Stomach (tissue), 9 donors: Measurements from ENCODE around the gene CRIP2. TPM values are rescaled to one million over a fixed set of nuclear protein-coding genes. Genes with fewer than 3 reads are reported as not detected.

ENCODE experiments used
- DNase-seq, 2 donors: peaks; one replicate each; pipeline versions ENCODE4 v3.0.0 to v3.0.0-alpha.2; 2013 to 2019
- H3K27ac ChIP-seq, 5 donors: fragments of 200-600 bp in 4 of 5; sonication (generic) in 4 of 5; one replicate each; pipeline ENCODE4 v1.5.1; 2013 to 2019; ENCODE audit warnings: mild to moderate bottlenecking in 1 of 5, moderate library complexity in 1 of 5
- H3K27me3 ChIP-seq, 3 donors: fragments of 200-600 bp; sonication (generic); one replicate each; pipeline ENCODE4 v1.5.1; 2017 to 2019; ENCODE audit warnings: mixed run types in 1 of 3
- H3K36me3 ChIP-seq, 4 donors: fragments of 200-600 bp; sonication (generic); 1 replicate in 3 of 4; 2 replicates in 1 of 4; pipeline ENCODE4 v1.5.1; 2016 to 2019
- H3K4me1 ChIP-seq, 4 donors: fragments of 200-600 bp; sonication (generic); one replicate each; pipeline ENCODE4 v1.5.1; 2016 to 2019
- H3K4me3 ChIP-seq, 4 donors: fragments of 200-600 bp; sonication (generic) in 3 of 4; one replicate each; pipeline ENCODE4 v1.5.1; 2016 to 2019; ENCODE audit warnings: mild to moderate bottlenecking in 1 of 4
- H3K9me3 ChIP-seq, 4 donors: fragments of 200-600 bp; sonication (generic); one replicate each; pipeline ENCODE4 v1.5.1; 2016 to 2019
- EP300 ChIP-seq: sonication (generic); formaldehyde crosslinking; IDR thresholded peaks from one replicate; pipeline ENCODE4 v1.6.1; 2017; ENCODE audit warnings: antibody characterized with exemption
- POLR2A ChIP-seq, 4 donors: fragments of 450-650 bp; IDR thresholded peaks; one replicate each; pipeline ENCODE4 v1.6.1; 2016; ENCODE audit warnings: antibody characterized with exemption in 4 of 4, control low read depth in 2 of 4, mild to moderate bottlenecking in 1 of 4, moderate library complexity in 1 of 4
- POLR2AphosphoS5 ChIP-seq, 3 donors: sonication (generic); formaldehyde crosslinking; IDR thresholded peaks; one replicate each; pipeline ENCODE4 v1.6.1; 2016; ENCODE audit warnings: antibody characterized with exemption in 3 of 3
- WGBS, 5 donors: extraction: QIAGEN DNeasy Blood & Tissue Kit in 3 of 5; methylation state at CpG; one replicate each; pipeline versions ENCODE4 v1.1.5 to v1.1.7; 2013 to 2018; 5-methylcytosine and 5-hydroxymethylcytosine counted together
- intact Hi-C: fragments of 100-400 bp; cut with DNase I; formaldehyde crosslinking; loops from one replicate; pipeline ENCODE4 v1.15.1; 2023; ENCODE audit warnings: low total_unique reads
- polyA plus RNA-seq, 3 donors: library from polyadenylated mRNA; stranded (reverse); fragments of 200-250 nt; gene quantifications; one replicate each; pipeline ENCODE4 v1.2.3, GENCODE V29; 2013
- total RNA-seq, 5 donors: library from RNA; depleted of rRNA; stranded (reverse); fragments of >200 nt; gene quantifications; one replicate each; pipeline versions ENCODE4 v1.1.0 to v1.2.3, GENCODE V29; 2014 to 2016
- TF ChIP-seq, protein P1 (sequence below), 7 experiments: fragments of 450-650 bp in 4 of 7; fragments of 200-600 bp in 3 of 7; sonication (generic) in 3 of 7; IDR thresholded peaks; one replicate each; pipeline ENCODE4 v1.5.1; 2016 to 2019; ENCODE audit warnings: antibody characterized with exemption in 7 of 7, control low read depth in 2 of 7, mild to moderate bottlenecking in 1 of 7
- donor health status: healthy with polysubstance abuse.
- donor health status: Bipolar disorder and iron deficiency.
- donor health status: healthy.

The CRIP2 gene
- total and polyA plus RNA-seq, 8 donors: 36.0 to 135 (median 74.5) TPM

GRCh38 chr14:105525326-105525725, 50.7 kb downstream of the CRIP2 start:
- no peak overlapping the region for H3K27ac ChIP-seq
- 82 to 93% (median 86%) methylated on average over 9 of the region's 9 CpGs for WGBS, 5 donors
- no peaks in the 10 kb centered on the region for H3K9me3 ChIP-seq
- H3K4me1 ChIP-seq: peaks cover 37 to 45% (median 42%) of the 10 kb centered on the region in 4 donors
- intact Hi-C loops: no loop called here
- peaks cover 4 to 67% (median 32%) of the 10 kb centered on the region in 3 donors for H3K27me3 ChIP-seq
- no peak overlapping the region for H3K4me3 ChIP-seq
- no peak for TF ChIP-seq POLR2A (IDR thresholded peaks at IDR 0.05)
- TF ChIP-seq, protein P1, sequence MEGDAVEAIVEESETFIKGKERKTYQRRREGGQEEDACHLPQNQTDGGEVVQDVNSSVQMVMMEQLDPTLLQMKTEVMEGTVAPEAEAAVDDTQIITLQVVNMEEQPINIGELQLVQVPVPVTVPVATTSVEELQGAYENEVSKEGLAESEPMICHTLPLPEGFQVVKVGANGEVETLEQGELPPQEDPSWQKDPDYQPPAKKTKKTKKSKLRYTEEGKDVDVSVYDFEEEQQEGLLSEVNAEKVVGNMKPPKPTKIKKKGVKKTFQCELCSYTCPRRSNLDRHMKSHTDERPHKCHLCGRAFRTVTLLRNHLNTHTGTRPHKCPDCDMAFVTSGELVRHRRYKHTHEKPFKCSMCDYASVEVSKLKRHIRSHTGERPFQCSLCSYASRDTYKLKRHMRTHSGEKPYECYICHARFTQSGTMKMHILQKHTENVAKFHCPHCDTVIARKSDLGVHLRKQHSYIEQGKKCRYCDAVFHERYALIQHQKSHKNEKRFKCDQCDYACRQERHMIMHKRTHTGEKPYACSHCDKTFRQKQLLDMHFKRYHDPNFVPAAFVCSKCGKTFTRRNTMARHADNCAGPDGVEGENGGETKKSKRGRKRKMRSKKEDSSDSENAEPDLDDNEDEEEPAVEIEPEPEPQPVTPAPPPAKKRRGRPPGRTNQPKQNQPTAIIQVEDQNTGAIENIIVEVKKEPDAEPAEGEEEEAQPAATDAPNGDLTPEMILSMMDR (IDR thresholded peaks at IDR 0.05): no peak
- TF ChIP-seq EP300: no peak
- TF ChIP-seq POLR2AphosphoS5 (IDR thresholded peaks at IDR 0.05): no peak
- H3K36me3 ChIP-seq: no peaks in the 10 kb centered on the region
- DNase-seq: no peak

GRCh38 chr14:105525861-105526775, 51.5 kb downstream of the CRIP2 start, which contains the start of gene TMEM121:
Gene TMEM121 (plus strand): TSS chr14:105526583. CDS start chr14:105528835, 2,252 bp downstream.
- Histone ChIP-seq H3K36me3 (no peaks in the 10 kb centered on the region), H3K4me1 (peaks cover 37 to 46% (median 43%) of the 10 kb centered on the region in 4 donors), H3K27ac (peak within 1 kb of the TSS in 3 of 5 donors; percentile 42 to 60 (median 55)), H3K9me3 (no peaks in the 10 kb centered on the region), H3K4me3 (peak within 1 kb of the TSS; percentile 56 to 74 (median 66)), H3K27me3 (peaks cover 4 to 70% (median 32%) of the 10 kb centered on the region in 3 donors)
- DNase-seq: peak in 1 of 2 donors; percentile 77
- TF ChIP-seq EP300 (no peak), POLR2AphosphoS5 (IDR thresholded peaks at IDR 0.05) (no peak), POLR2A (IDR thresholded peaks at IDR 0.05) (no peak)
- TF ChIP-seq, protein P1 (IDR thresholded peaks at IDR 0.05): no peak
- intact Hi-C loops: no loop called here
- WGBS, 5 donors: 1 to 18% (median 2%) methylated on average over 8 to 87 of the region's 88 CpGs

DNA sequence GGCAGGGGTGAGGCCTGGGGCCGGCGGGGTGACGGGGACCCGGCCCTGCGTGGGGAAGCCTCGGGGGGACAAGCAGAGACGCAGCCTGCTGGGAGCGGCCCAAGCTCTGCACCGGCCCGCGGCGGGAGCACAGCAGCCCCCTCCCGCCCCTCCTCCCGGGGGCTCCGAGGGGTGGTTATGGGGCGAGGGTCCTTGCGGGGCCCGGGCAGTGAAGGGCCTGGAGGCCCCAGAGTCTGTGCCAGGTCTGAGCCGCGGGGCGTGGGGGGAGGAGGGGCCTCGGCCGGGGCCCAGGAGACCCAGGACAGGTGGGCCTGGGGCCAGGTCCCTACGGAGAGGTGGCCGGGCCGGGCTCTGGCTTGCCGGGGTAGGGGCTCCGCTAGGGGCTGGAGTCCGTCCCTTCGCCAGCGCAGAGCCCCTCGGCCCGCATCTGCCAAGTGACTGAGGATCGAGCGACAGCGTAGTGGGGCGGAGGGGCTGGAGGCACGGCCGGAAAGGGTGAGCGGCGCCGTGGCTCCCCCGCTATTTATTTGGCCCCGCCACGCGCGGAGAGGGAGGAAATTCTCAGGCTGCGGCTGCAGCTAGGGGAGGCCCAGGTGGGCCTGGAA, 52.3 kb downstream of the CRIP2 start:
- TF ChIP-seq EP300 (no peak), POLR2AphosphoS5 (IDR thresholded peaks at IDR 0.05) (no peak), POLR2A (IDR thresholded peaks at IDR 0.05) (no peak)
- TF ChIP-seq, protein P1 (IDR thresholded peaks at IDR 0.05): no peak
- H3K9me3 ChIP-seq: no peaks in the 10 kb centered on the region
- WGBS, 5 donors: 0 to 3% (median 1%) methylated on average over 24 to 48 of the region's 48 CpGs
- peak overlapping the region in 2 of 5 donors; percentile 6 to 58 for H3K27ac ChIP-seq
- DNase-seq: peak in 1 of 2 donors; percentile 58
- intact Hi-C loops: no loop called here
- peaks cover 4 to 68% (median 32%) of the 10 kb centered on the region in 3 donors for H3K27me3 ChIP-seq
- H3K4me1 ChIP-seq: peaks cover 37 to 46% (median 43%) of the 10 kb centered on the region in 4 donors
- no peaks in the 10 kb centered on the region for H3K36me3 ChIP-seq
- peak overlapping the region; percentile 56 to 74 (median 66) for H3K4me3 ChIP-seq

DNA sequence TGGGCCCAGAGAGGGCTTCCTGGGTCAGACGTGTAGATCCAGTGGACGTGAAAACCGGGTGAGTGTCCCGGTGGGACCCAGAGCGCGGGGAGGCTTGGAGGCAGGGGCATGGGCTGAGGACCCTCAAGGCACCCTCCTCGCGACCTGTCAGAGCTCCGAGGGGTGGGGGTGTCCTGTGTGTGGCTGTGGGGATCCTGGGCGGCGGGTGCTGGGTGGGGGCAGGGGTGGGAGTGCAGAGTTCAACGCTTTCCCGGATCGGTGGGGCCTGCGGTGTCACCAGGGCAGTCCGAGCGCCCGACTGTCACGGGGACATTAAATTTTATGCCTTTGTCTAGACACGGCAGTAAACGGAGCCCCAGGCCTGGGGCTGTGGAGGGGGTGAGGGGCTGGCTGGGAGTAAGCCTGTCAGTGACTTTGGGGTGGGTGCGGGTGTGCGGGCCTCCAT, 52.8 kb downstream of the CRIP2 start:
- Histone ChIP-seq H3K27ac (peak overlapping the region in 2 of 5 donors; percentile 70 to 71), H3K4me3 (peak overlapping the region; percentile 56 to 74 (median 66)), H3K4me1 (peaks cover 37 to 46% (median 43%) of the 10 kb centered on the region in 4 donors), H3K27me3 (peaks cover 4 to 64% (median 32%) of the 10 kb centered on the region in 3 donors), H3K36me3 (no peaks in the 10 kb centered on the region), H3K9me3 (no peaks in the 10 kb centered on the region)
- intact Hi-C loops: no loop called here
- DNase-seq: no peak
- 31 to 45% (median 37%) methylated on average over 17 to 23 of the region's 23 CpGs for WGBS, 5 donors
- TF ChIP-seq POLR2A (IDR thresholded peaks at IDR 0.05): no peak
- no peak for TF ChIP-seq POLR2AphosphoS5 (IDR thresholded peaks at IDR 0.05)
- TF ChIP-seq EP300: no peak
- TF ChIP-seq, protein P1 (IDR thresholded peaks at IDR 0.05): no peak
